Activated CD8-positive, alpha-beta T cell treated with anti-CD3 and anti-CD28 coated beads for 36 hours (primary cell): ENCODE measurements around the gene LIMS2. TPM values are rescaled to one million over a fixed set of nuclear protein-coding genes. Genes with fewer than 3 reads are reported as not detected.

Source experiments
- ATAC-seq: fragments of 200-7000 bp; cut with Tn5 transposase; one replicate; pipeline ENCODE4 v1.10.0; 2021; ENCODE audit warnings: mild to moderate bottlenecking, moderate library complexity
- CTCF ChIA-PET: fragments of 350-600 bp; sonication (Branson Sonifier 250); formaldehyde crosslinking; loops from one replicate; lab custom pipeline; 2021; ENCODE audit warnings: antibody characterized with exemption; lab: Charles Lee
- POLR2A ChIA-PET: fragments of 350-600 bp; sonication (Branson Sonifier 250); formaldehyde crosslinking; loops from one replicate; lab custom pipeline; 2021; ENCODE audit warnings: antibody characterized with exemption; lab: Charles Lee
- DNase-seq: peaks from one replicate; pipeline ENCODE4 v3.0.0-alpha.2; 2020
- H3K27ac Mint-ChIP-seq: one replicate; pipeline ENCODE4 v1.8.0; 2021; ENCODE audit warnings: mild to moderate bottlenecking, mixed read lengths
- H3K27me3 Mint-ChIP-seq: one replicate; pipeline ENCODE4 v1.8.0; 2021; ENCODE audit warnings: mixed read lengths
- H3K36me3 Mint-ChIP-seq: one replicate; pipeline ENCODE4 v1.8.0; 2021; ENCODE audit warnings: low read depth, mixed read lengths
- H3K4me1 Mint-ChIP-seq: one replicate; pipeline ENCODE4 v1.8.0; 2021; ENCODE audit warnings: low read depth, mixed read lengths
- H3K4me3 Mint-ChIP-seq: one replicate; pipeline ENCODE4 v1.8.0; 2021; ENCODE audit warnings: mild to moderate bottlenecking, moderate library complexity, mixed read lengths
- H3K9me3 Mint-ChIP-seq: one replicate; pipeline ENCODE4 v1.8.0; 2021; ENCODE audit warnings: mixed read lengths
- intact Hi-C: fragments of 100-400 bp; cut with micrococcal nuclease; formaldehyde crosslinking; loops from one replicate; pipeline ENCODE4 v1.10.0; 2022
- total RNA-seq, 2 experiments: library from RNA; stranded (reverse); gene quantifications; one replicate each; pipeline ENCODE4 v1.2.3, GENCODE V29; 2021
- TF ChIP-seq, protein P1 (sequence below): fragments of 200-600 bp; IDR thresholded peaks from one replicate; pipeline ENCODE4 v1.8.0; 2022; ENCODE audit warnings: antibody characterized with exemption, mild to moderate bottlenecking

LIMS2 gene
- total RNA-seq, 2 experiments from 2014 or later: 22.1 to 23.6 TPM

DNA sequence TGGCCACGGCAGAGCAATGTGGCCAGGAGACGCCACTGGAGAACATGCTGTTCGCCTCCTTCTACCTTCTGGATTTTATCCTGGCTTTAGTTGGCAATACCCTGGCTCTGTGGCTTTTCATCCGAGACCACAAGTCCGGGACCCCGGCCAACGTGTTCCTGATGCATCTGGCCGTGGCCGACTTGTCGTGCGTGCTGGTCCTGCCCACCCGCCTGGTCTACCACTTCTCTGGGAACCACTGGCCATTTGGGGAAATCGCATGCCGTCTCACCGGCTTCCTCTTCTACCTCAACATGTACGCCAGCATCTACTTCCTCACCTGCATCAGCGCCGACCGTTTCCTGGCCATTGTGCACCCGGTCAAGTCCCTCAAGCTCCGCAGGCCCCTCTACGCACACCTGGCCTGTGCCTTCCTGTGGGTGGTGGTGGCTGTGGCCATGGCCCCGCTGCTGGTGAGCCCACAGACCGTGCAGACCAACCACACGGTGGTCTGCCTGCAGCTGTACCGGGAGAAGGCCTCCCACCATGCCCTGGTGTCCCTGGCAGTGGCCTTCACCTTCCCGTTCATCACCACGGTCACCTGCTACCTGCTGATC is 24.4 kb downstream of the LIMS2 start:
- intact Hi-C loops: no loop called here

DNA sequence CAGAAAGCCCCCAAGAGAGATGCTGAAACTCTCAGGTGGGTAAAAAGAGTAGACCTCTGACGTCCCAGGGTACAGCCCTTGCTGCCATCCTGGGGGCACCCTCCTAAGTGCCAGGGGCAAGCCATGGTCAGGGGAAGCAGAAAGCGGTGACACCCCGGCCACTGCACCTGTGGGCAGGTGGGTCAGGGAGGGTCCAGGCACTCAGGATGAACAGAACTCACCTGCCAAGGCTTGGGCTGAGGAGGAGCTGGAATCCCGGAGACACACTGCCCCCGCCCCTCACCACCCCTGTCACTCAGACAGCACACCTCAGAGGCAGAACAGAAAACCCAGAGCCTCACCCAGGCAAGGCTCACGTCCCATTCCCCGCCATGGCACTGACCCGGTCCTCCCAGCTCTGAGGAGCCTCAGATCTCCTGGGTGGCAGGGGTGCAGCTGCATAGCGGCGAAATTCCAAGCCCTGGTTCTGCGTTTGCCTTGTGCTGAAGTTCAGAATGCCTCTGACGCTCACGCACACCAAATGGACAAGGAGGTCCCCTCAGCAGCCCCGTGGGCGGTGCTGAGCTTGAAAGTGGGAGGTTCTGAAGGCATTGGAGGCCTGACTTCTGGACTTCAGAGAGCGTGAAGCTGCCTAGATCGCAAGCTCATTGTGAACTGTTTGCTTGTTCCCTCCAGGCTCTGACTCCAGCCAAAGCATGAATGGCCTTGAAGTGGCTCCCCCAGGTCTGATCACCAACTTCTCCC is 25.1 kb downstream of the LIMS2 start:
- Mint-ChIP-seq H3K4me3 (no peak overlapping the region), H3K9me3 (no peaks in the 10 kb centered on the region), H3K36me3 (no peaks in the 10 kb centered on the region), H3K27ac (no peak overlapping the region), H3K27me3 (no peaks in the 10 kb centered on the region), H3K4me1 (peaks cover 14% of the 10 kb centered on the region)
- ChIA-PET POLR2A (interaction anchor here (0.6 to 1.3 kb wide), 2 partner anchors 59 to 101 kb away, joined by 3 to 4 read pairs; no protein-coding TSS in a partner anchor), CTCF (interaction anchor here (0.6 to 5.2 kb wide), 29 partner anchors 8 to 807 kb away, joined by 3 to 114 read pairs (median 3); partner anchors contain the start of gene POLR2D)
- DNase-seq (no peak), ATAC-seq (no peak)
- intact Hi-C loops: no loop called here
- TF ChIP-seq, protein P1, sequence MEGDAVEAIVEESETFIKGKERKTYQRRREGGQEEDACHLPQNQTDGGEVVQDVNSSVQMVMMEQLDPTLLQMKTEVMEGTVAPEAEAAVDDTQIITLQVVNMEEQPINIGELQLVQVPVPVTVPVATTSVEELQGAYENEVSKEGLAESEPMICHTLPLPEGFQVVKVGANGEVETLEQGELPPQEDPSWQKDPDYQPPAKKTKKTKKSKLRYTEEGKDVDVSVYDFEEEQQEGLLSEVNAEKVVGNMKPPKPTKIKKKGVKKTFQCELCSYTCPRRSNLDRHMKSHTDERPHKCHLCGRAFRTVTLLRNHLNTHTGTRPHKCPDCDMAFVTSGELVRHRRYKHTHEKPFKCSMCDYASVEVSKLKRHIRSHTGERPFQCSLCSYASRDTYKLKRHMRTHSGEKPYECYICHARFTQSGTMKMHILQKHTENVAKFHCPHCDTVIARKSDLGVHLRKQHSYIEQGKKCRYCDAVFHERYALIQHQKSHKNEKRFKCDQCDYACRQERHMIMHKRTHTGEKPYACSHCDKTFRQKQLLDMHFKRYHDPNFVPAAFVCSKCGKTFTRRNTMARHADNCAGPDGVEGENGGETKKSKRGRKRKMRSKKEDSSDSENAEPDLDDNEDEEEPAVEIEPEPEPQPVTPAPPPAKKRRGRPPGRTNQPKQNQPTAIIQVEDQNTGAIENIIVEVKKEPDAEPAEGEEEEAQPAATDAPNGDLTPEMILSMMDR: peak; percentile 32

More for the DNA sequence above, 24.4 kb downstream of the LIMS2 start:
- ATAC-seq (no peak), DNase-seq (no peak)
- Mint-ChIP-seq H3K27me3 (no peaks in the 10 kb centered on the region), H3K9me3 (no peaks in the 10 kb centered on the region), H3K4me3 (no peak overlapping the region), H3K27ac (no peak overlapping the region), H3K36me3 (no peaks in the 10 kb centered on the region), H3K4me1 (peaks cover 14% of the 10 kb centered on the region)
- ChIA-PET CTCF (interaction anchor here (0.9 to 5.2 kb wide), 20 partner anchors 9 to 808 kb away, joined by 3 to 114 read pairs (median 5); no protein-coding TSS in a partner anchor), POLR2A (interaction anchor here (0.6 to 1.3 kb wide), 2 partner anchors 59 to 100 kb away, joined by 3 to 4 read pairs; no protein-coding TSS in a partner anchor)
- TF ChIP-seq, protein P1: no peak

DNA sequence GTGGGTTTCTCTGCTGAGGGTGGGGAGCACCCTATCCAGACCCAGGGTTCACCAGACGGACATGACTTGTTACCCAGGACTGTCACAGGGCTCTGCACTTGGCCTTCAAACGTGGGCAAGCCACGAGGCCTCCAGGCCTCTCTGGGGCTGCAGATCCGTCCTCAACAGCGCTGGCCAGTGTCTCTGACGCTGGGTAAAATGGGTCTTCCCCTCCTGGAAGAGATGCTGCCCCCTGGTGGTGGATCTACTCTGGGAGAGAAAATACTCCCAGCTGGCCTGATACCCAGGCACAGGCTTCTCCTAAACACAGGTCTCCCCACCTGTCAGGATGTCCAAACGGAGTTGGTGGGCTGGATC is 25.7 kb downstream of the LIMS2 start:
- TF ChIP-seq, protein P1: peak; percentile 85
- Mint-ChIP-seq H3K4me3 (no peak overlapping the region), H3K4me1 (peaks cover 14% of the 10 kb centered on the region), H3K27me3 (no peaks in the 10 kb centered on the region), H3K9me3 (no peaks in the 10 kb centered on the region), H3K36me3 (no peaks in the 10 kb centered on the region), H3K27ac (peak overlapping the region; percentile 66)
- intact Hi-C loops: loop anchor here (1.0 kb wide), 1 partner anchor 58 kb away; no protein-coding TSS in a partner anchor
- DNase-seq: peak; percentile 91
- CTCF ChIA-PET: interaction anchor here (0.6 to 5.2 kb wide), 28 partner anchors 8 to 807 kb away, joined by 3 to 114 read pairs (median 4); partner anchors contain the start of gene POLR2D
- ATAC-seq: peak; percentile 87
- POLR2A ChIA-PET: interaction anchor here (1.2 to 1.3 kb wide), 2 partner anchors 52 to 58 kb away, joined by 3 to 4 read pairs; no protein-coding TSS in a partner anchor

DNA sequence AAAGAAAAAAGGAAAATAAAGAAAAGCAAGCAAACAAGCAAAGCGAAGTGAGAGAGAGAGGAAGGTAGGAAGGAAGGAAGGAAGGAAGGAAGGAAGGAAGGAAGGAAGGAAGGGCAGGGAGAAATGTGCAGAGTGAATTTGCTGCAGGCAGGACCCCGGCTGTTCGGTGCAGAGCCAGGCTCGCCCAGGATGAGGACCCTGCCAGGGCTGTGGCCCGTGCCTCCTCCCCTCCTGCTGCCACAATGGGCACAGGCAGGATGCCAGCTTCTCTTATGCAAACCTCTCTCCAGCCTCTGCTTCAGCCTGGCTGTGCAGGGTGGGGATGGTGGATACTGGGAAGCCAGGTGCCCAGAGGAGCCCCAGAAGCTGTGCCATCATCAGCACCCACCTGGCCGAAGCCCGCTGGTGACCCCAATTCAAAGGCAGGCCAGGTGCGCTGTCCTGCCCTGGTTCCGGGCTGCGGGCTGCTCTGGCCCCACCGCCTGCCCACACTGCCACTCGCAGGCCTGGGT is 26.2 kb downstream of the LIMS2 start:
- POLR2A ChIA-PET: interaction anchor here (1.2 kb wide), 1 partner anchor 53 kb away, joined by 3 read pairs; no protein-coding TSS in a partner anchor
- no peak overlapping the region for H3K4me3 Mint-ChIP-seq

More for the DNA sequence above, 26.2 kb downstream of the LIMS2 start:
- no peaks in the 10 kb centered on the region for H3K27me3 Mint-ChIP-seq
- H3K36me3 Mint-ChIP-seq: no peaks in the 10 kb centered on the region
- TF ChIP-seq, protein P1: no peak
- intact Hi-C loops: loop anchor here (1.0 kb wide), 1 partner anchor 58 kb away; no protein-coding TSS in a partner anchor
- no peaks in the 10 kb centered on the region for H3K9me3 Mint-ChIP-seq
- CTCF ChIA-PET: interaction anchor here (1.0 to 5.2 kb wide), 14 partner anchors 9 to 209 kb away, joined by 3 to 114 read pairs (median 6); partner anchors contain the start of gene POLR2D
- DNase-seq (no peak), ATAC-seq (peak; percentile 20)
- H3K27ac Mint-ChIP-seq: no peak overlapping the region
- H3K4me1 Mint-ChIP-seq: peaks cover 14% of the 10 kb centered on the region
